Stomach (tissue), 9 donors: ENCODE data around the gene MLST8. TPM values are rescaled to one million over a fixed set of nuclear protein-coding genes. Genes with fewer than 3 reads are reported as not detected.

Experiments
- DNase-seq, 2 donors: peaks; one replicate each; pipeline versions ENCODE4 v3.0.0 to v3.0.0-alpha.2; 2013 to 2019
- H3K27ac ChIP-seq, 5 donors: fragments of 200-600 bp in 4 of 5; sonication (generic) in 4 of 5; one replicate each; pipeline ENCODE4 v1.5.1; 2013 to 2019; ENCODE audit warnings: mild to moderate bottlenecking in 1 of 5, moderate library complexity in 1 of 5
- H3K27me3 ChIP-seq, 3 donors: fragments of 200-600 bp; sonication (generic); one replicate each; pipeline ENCODE4 v1.5.1; 2017 to 2019; ENCODE audit warnings: mixed run types in 1 of 3
- H3K36me3 ChIP-seq, 4 donors: fragments of 200-600 bp; sonication (generic); 1 replicate in 3 of 4; 2 replicates in 1 of 4; pipeline ENCODE4 v1.5.1; 2016 to 2019
- H3K4me1 ChIP-seq, 4 donors: fragments of 200-600 bp; sonication (generic); one replicate each; pipeline ENCODE4 v1.5.1; 2016 to 2019
- H3K4me3 ChIP-seq, 4 donors: fragments of 200-600 bp; sonication (generic) in 3 of 4; one replicate each; pipeline ENCODE4 v1.5.1; 2016 to 2019; ENCODE audit warnings: mild to moderate bottlenecking in 1 of 4
- H3K9me3 ChIP-seq, 4 donors: fragments of 200-600 bp; sonication (generic); one replicate each; pipeline ENCODE4 v1.5.1; 2016 to 2019
- CTCF ChIP-seq, 7 experiments: fragments of 450-650 bp in 4 of 7; fragments of 200-600 bp in 3 of 7; sonication (generic) in 3 of 7; IDR thresholded peaks; one replicate each; pipeline ENCODE4 v1.5.1; 2016 to 2019; ENCODE audit warnings: antibody characterized with exemption in 7 of 7, control low read depth in 2 of 7, mild to moderate bottlenecking in 1 of 7
- EP300 ChIP-seq: sonication (generic); formaldehyde crosslinking; IDR thresholded peaks from one replicate; pipeline ENCODE4 v1.6.1; 2017; ENCODE audit warnings: antibody characterized with exemption
- POLR2A ChIP-seq, 4 donors: fragments of 450-650 bp; IDR thresholded peaks; one replicate each; pipeline ENCODE4 v1.6.1; 2016; ENCODE audit warnings: antibody characterized with exemption in 4 of 4, control low read depth in 2 of 4, mild to moderate bottlenecking in 1 of 4, moderate library complexity in 1 of 4
- POLR2AphosphoS5 ChIP-seq, 3 donors: sonication (generic); formaldehyde crosslinking; IDR thresholded peaks; one replicate each; pipeline ENCODE4 v1.6.1; 2016; ENCODE audit warnings: antibody characterized with exemption in 3 of 3
- WGBS, 5 donors: extraction: QIAGEN DNeasy Blood & Tissue Kit in 3 of 5; methylation state at CpG; one replicate each; pipeline versions ENCODE4 v1.1.5 to v1.1.7; 2013 to 2018; 5-methylcytosine and 5-hydroxymethylcytosine counted together
- intact Hi-C: fragments of 100-400 bp; cut with DNase I; formaldehyde crosslinking; loops from one replicate; pipeline ENCODE4 v1.15.1; 2023; ENCODE audit warnings: low total_unique reads
- polyA plus RNA-seq, 3 donors: library from polyadenylated mRNA; stranded (reverse); fragments of 200-250 nt; gene quantifications; one replicate each; pipeline ENCODE4 v1.2.3, GENCODE V29; 2013
- total RNA-seq, 5 donors: library from RNA; depleted of rRNA; stranded (reverse); fragments of >200 nt; gene quantifications; one replicate each; pipeline versions ENCODE4 v1.1.0 to v1.2.3, GENCODE V29; 2014 to 2016
- donor health status: healthy with polysubstance abuse.
- donor health status: Bipolar disorder and iron deficiency.
- donor health status: healthy.

Gene MLST8
- total and polyA plus RNA-seq, 8 donors: 7.5 to 235 (median 55.8) TPM

GRCh38 chr16:2242598-2242997, 37.3 kb downstream of the MLST8 start:
- no peak overlapping the region for H3K27ac ChIP-seq
- H3K36me3 ChIP-seq: peaks cover 42 to 83% (median 73%) of the 10 kb centered on the region in 4 donors
- intact Hi-C loops: no loop called here
- H3K9me3 ChIP-seq: no peaks in the 10 kb centered on the region
- H3K27me3 ChIP-seq: peaks cover 0 to 12% (median 8%) of the 10 kb centered on the region in 3 donors
- no peak for DNase-seq
- WGBS, 5 donors: 65 to 80% (median 75%) methylated on average over 6 to 11 of the region's 11 CpGs
- no peak for TF ChIP-seq POLR2AphosphoS5 (IDR thresholded peaks at IDR 0.05)
- no peak for TF ChIP-seq EP300
- TF ChIP-seq POLR2A (IDR thresholded peaks at IDR 0.05): no peak
- TF ChIP-seq CTCF (IDR thresholded peaks at IDR 0.05): no peak
- H3K4me3 ChIP-seq: no peak overlapping the region
- H3K4me1 ChIP-seq: peaks cover 0 to 12% (median 5%) of the 10 kb centered on the region in 4 donors

- peaks cover 0 to 7% (median 3%) of the 10 kb centered on the region in 3 donors for H3K27me3 ChIP-seq
- no peak overlapping the region for H3K27ac ChIP-seq
- peaks cover 42 to 84% (median 73%) of the 10 kb centered on the region in 4 donors for H3K36me3 ChIP-seq
- no peak for DNase-seq
- intact Hi-C loops: no loop called here
- WGBS, 5 donors: 93 to 98% (median 95%) methylated on average over 19 of the region's 19 CpGs; no CpG with 5 or more reads in 1 of the 5 donors
- H3K9me3 ChIP-seq: no peaks in the 10 kb centered on the region
- no peak overlapping the region for H3K4me3 ChIP-seq
- peaks cover 0 to 7% (median 1%) of the 10 kb centered on the region in 4 donors for H3K4me1 ChIP-seq
- TF ChIP-seq CTCF (IDR thresholded peaks at IDR 0.05) (no peak), EP300 (no peak), POLR2A (IDR thresholded peaks at IDR 0.05) (no peak), POLR2AphosphoS5 (IDR thresholded peaks at IDR 0.05) (no peak)
Measured at GRCh38 chr16:2243031-2243528, 37.8 kb downstream of the MLST8 start.

- WGBS, 5 donors: 95 to 97% (median 96%) methylated on average over 11 of the region's 11 CpGs
- DNase-seq: no peak
- Histone ChIP-seq H3K4me3 (no peak overlapping the region), H3K4me1 (peaks cover 0 to 6% (median 0%) of the 10 kb centered on the region in 4 donors), H3K36me3 (peaks cover 42 to 84% (median 73%) of the 10 kb centered on the region in 4 donors), H3K27ac (no peak overlapping the region), H3K27me3 (no peaks in the 10 kb centered on the region), H3K9me3 (no peaks in the 10 kb centered on the region)
- TF ChIP-seq EP300 (no peak), CTCF (IDR thresholded peaks at IDR 0.05) (no peak)
- intact Hi-C loops: no loop called here
Measured at GRCh38 chr16:2243781-2244180, 38.5 kb downstream of the MLST8 start.

GRCh38 chr16:2244301-2244700, 39.0 kb downstream of the MLST8 start:
- DNase-seq: no peak
- H3K4me3 ChIP-seq: no peak overlapping the region
- H3K27ac ChIP-seq: no peak overlapping the region
- TF ChIP-seq POLR2A (IDR thresholded peaks at IDR 0.05) (no peak), EP300 (no peak), POLR2AphosphoS5 (IDR thresholded peaks at IDR 0.05) (no peak), CTCF (IDR thresholded peaks at IDR 0.05) (no peak)
- peaks cover 42 to 83% (median 74%) of the 10 kb centered on the region in 4 donors for H3K36me3 ChIP-seq
- H3K4me1 ChIP-seq: peaks cover 0 to 6% (median 2%) of the 10 kb centered on the region in 4 donors
- no peaks in the 10 kb centered on the region for H3K27me3 ChIP-seq
- no peaks in the 10 kb centered on the region for H3K9me3 ChIP-seq
- intact Hi-C loops: no loop called here
- 72 to 83% (median 77%) methylated on average over 10 to 17 of the region's 17 CpGs for WGBS, 5 donors
